AG04449 (cell line): ENCODE results near the gene DNAL4.
"Not testable (repeated sequence)": the region's sequence is repeated elsewhere in the genome, so short reads cannot be mapped to it uniquely, and the experiment has no call there.

Source experiments
- CTCF ChIA-PET: fragments of 350-600 bp; formaldehyde crosslinking; extraction: SDS; loops from one replicate; lab custom pipeline; 2021; ENCODE audit warnings: antibody characterized with exemption; lab: Yijun Ruan, JAX
- POLR2A ChIA-PET: fragments of 400-600, 350-600 bp; formaldehyde crosslinking; extraction: SDS; loops from one replicate; lab custom pipeline; 2020; ENCODE audit warnings: antibody characterized with exemption, inconsistent platforms; lab: Yijun Ruan, JAX
- DNase-seq: peaks from one replicate; pipeline ENCODE4 v3.0.0-alpha.2; 2010; ENCODE audit warnings: low read depth, low spot score
- H3K4me3 ChIP-seq: 2 replicates; pipeline ENCODE4 v1.5.1; 2011; ENCODE audit warnings: low read depth, mild to moderate bottlenecking, control low read depth, low read length
- CTCF ChIP-seq: IDR thresholded peaks from one replicate; pipeline ENCODE4 v1.5.1; 2011; ENCODE audit warnings: mild to moderate bottlenecking, moderate library complexity, low read length, control low read depth, inconsistent platforms; ENCODE audit not compliant: insufficient read depth; ENCODE audit errors: missing control alignments

The DNAL4 gene

GRCh38 chr22:38811241-38811640 is 17.3 kb upstream of the DNAL4 start:
- ChIA-PET POLR2A (no interaction called here), CTCF (no interaction called here)

GRCh38 chr22:38805041-38805593 is 11.2 kb upstream of the DNAL4 start:
- CTCF ChIA-PET, result interaction anchor here (1.3 kb wide), 1 partner anchor 65 kb away, joined by 4 read pairs; no protein-coding TSS in a partner anchor
- H3K4me3 ChIP-seq, DNase-seq, POLR2A ChIA-PET: not testable (repeated sequence)

More at GRCh38 chr22:38811241-38811640, 17.3 kb upstream of the DNAL4 start:
- no peak for DNase-seq
- H3K4me3 ChIP-seq, result no peak overlapping the region
- TF ChIP-seq CTCF, result no peak

GRCh38 chr22:38802671-38803121 is 8.8 kb upstream of the DNAL4 start:
- peak; percentile 68 for DNase-seq
- POLR2A ChIA-PET, result interaction anchor here (0.6 kb wide), 1 partner anchor 34 kb away, joined by 3 read pairs; no protein-coding TSS in a partner anchor
- TF ChIP-seq CTCF, result no peak
- CTCF ChIA-PET, result interaction anchor here (1.3 to 2.0 kb wide), 3 partner anchors 34 to 67 kb away, joined by 4 to 6 read pairs (median 5); no protein-coding TSS in a partner anchor
- H3K4me3 ChIP-seq, result no peak overlapping the region

- ChIA-PET POLR2A (no interaction called here), CTCF (interaction anchor here (1.8 to 2.0 kb wide), 2 partner anchors 30 to 33 kb away, joined by 7 read pairs; no protein-coding TSS in a partner anchor)
- no peak overlapping the region for H3K4me3 ChIP-seq
- TF ChIP-seq CTCF, result no peak
- no peak for DNase-seq
These were observed 5.5 kb upstream of the DNAL4 start for GRCh38 chr22:38799265-38800002.

- no peak for DNase-seq
- TF ChIP-seq CTCF, result no peak
- ChIA-PET POLR2A (no interaction called here), CTCF (no interaction called here)
- no peak overlapping the region for H3K4me3 ChIP-seq
These were observed 4.6 kb upstream of the DNAL4 start for GRCh38 chr22:38798496-38798895.

GRCh38 chr22:38796262-38796957 is 2.5 kb upstream of the DNAL4 start:
- H3K4me3 ChIP-seq, result no peak overlapping the region
- ChIA-PET POLR2A (no interaction called here), CTCF (interaction anchor here (1.2 to 5.6 kb wide), 2 partner anchors 11 to 28 kb away, joined by 3 to 29 read pairs; no protein-coding TSS in a partner anchor)
- no peak for DNase-seq
- no peak for TF ChIP-seq CTCF
